Astrocyte (in vitro differentiated cells and primary cell): ENCODE data around the gene ACVR1.

Source experiments
- CTCF ChIP-seq: IDR thresholded peaks from 2 replicates; pipeline ENCODE4 v1.5.1; 2011; ENCODE audit warnings: low read depth, mild to moderate bottlenecking, inconsistent platforms, low read length, moderate library complexity; ENCODE audit not compliant: insufficient read depth
- EZH2 ChIP-seq: IDR thresholded peaks from 2 replicates; pipeline ENCODE4 v1.6.1; 2012; ENCODE audit warnings: mild to moderate bottlenecking, low read length, inconsistent platforms; ENCODE audit not compliant: insufficient read depth

- no peak for TF ChIP-seq CTCF
- TF ChIP-seq EZH2: no peak
These were observed 46.7 kb upstream of the ACVR1 start for GRCh38 chr2:157922815-157923214.
